ENCODE results near the gene CILP2.

The CILP2 gene

GRCh38 chr19:19595171-19595701, 57.2 kb downstream of the CILP2 start:
- no peak for DNase-seq (ENCODE audit: low spot score)
- in situ Hi-C loops (cut with MboI; ENCODE audit: low sequenced_read_pairs, unreplicated experiment), result no loop called here

More at GRCh38 chr19:19595171-19595701, 57.2 kb downstream of the CILP2 start:
- no peak for TF ChIP-seq CTCF (IDR thresholded peaks at IDR 0.05; ENCODE audit: borderline replicate concordance, control extremely low read depth, extremely low read depth, insufficient read depth, missing control alignments)

Measured in GM13976 (cell line).